ENCODE data around the gene CACNG1. TPM values are rescaled to one million over a fixed set of nuclear protein-coding genes. Genes with fewer than 3 reads are reported as not detected.

CACNG1 gene
- total RNA-seq, 5 donors from 2014 or later (not counting 1 experiment from before 2014, with no cell fraction given): not detected

DNA sequence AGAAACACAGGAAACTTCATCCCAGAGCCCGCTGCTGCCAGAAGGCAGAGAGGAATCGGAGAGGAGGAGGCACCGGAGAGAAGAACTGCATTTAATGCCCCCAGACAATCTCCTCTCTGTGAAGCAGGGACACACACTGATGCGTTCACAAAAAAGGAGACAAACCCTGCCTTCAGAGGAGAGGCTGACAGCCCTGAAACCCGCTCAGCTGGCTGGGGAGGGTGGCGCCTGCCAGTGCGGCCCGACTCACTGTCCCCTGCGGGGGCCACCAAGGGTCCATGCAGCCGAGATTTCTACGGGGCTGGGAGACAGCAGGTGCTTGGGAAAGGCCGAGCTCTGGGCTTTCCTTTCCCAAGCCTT lies 21.9 kb upstream of the CACNG1 start:
- Histone ChIP-seq H3K27me3 (replicated peaks in 1 of 2; ENCODE audit: control insufficient read depth in 2 of 2, extremely low read depth in 1 of 2, insufficient read depth in 2 of 2, low read length in 1 of 2) (peaks cover 0 to 27% of the 10 kb centered on the region in 2 experiments), H3K4me1 (ENCODE audit: control insufficient read depth in 1 of 2, extremely low read depth in 1 of 2, insufficient read depth in 2 of 2, low read length in 2 of 2) (no peaks in the 10 kb centered on the region), H3K4me3 (ENCODE audit: control insufficient read depth in 1 of 2, extremely low read depth in 1 of 2, low read length in 1 of 2) (no peak overlapping the region), H3K36me3 (ENCODE audit: control insufficient read depth in 2 of 2, extremely low read depth in 1 of 2, insufficient read depth in 1 of 2, low read length in 1 of 2) (no peaks in the 10 kb centered on the region), H3K27ac (ENCODE audit: low read length) (no peak overlapping the region), H3K9me3 (no peaks in the 10 kb centered on the region)
- POLR2A ChIA-PET: interaction anchor here in 1 of 2 donors (0.6 kb wide), 1 partner anchor 161 kb away, joined by 4 read pairs; no protein-coding TSS in a partner anchor
- CTCF ChIA-PET: no interaction called here
- no peak overlapping the region for H3K27ac Mint-ChIP-seq
- no peak overlapping the region for H3K4me3 Mint-ChIP-seq
- H3K9me3 Mint-ChIP-seq: no peaks in the 10 kb centered on the region
- no peaks in the 10 kb centered on the region for H3K36me3 Mint-ChIP-seq
- DNase-seq: no peak
- 85% methylated on average over 10 of the region's 12 CpGs for WGBS (ENCODE audit: insufficient coverage)
- H3K27me3 Mint-ChIP-seq: peaks cover under 1 to 3% of the 10 kb centered on the region in 2 donors
- H3K4me1 Mint-ChIP-seq: no peaks in the 10 kb centered on the region
- ATAC-seq (replicated peaks in 1 of 4): no peak

DNA sequence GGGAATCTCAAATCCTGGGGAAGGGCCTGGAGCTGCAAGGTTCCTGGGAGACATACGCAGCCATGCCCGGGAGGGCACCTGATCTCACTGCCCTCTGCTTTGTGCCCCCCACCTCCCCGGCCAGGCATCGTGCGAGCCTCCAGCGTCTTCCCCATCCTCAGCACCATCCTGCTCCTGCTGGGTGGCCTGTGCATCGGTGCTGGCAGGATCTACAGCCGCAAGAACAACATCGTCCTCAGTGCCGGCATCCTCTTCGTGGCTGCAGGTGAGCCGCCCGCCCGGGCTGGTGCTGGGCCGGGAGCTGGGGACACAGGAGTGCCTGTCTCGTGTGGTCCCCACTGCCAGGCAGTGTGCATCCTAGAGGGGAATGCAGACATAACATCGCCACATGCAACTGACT lies 19.6 kb upstream of the CACNG1 start:
- 89% methylated on average over 17 of the region's 17 CpGs for WGBS (ENCODE audit: insufficient coverage)
- Histone ChIP-seq H3K4me3 (ENCODE audit: control insufficient read depth in 1 of 2, extremely low read depth in 1 of 2, low read length in 1 of 2) (no peak overlapping the region), H3K36me3 (ENCODE audit: control insufficient read depth in 2 of 2, extremely low read depth in 1 of 2, insufficient read depth in 1 of 2, low read length in 1 of 2) (no peaks in the 10 kb centered on the region), H3K9me3 (no peaks in the 10 kb centered on the region), H3K27me3 (replicated peaks in 1 of 2; ENCODE audit: control insufficient read depth in 2 of 2, extremely low read depth in 1 of 2, insufficient read depth in 2 of 2, low read length in 1 of 2) (peaks cover 0 to 16% of the 10 kb centered on the region in 2 experiments), H3K4me1 (ENCODE audit: control insufficient read depth in 1 of 2, extremely low read depth in 1 of 2, insufficient read depth in 2 of 2, low read length in 2 of 2) (no peaks in the 10 kb centered on the region), H3K27ac (ENCODE audit: low read length) (no peak overlapping the region)
- POLR2A ChIA-PET: no interaction called here
- Mint-ChIP-seq H3K4me3 (no peak overlapping the region), H3K27ac (no peak overlapping the region), H3K4me1 (no peaks in the 10 kb centered on the region), H3K36me3 (no peaks in the 10 kb centered on the region), H3K27me3 (no peaks in the 10 kb centered on the region), H3K9me3 (no peaks in the 10 kb centered on the region)
- no peak for ATAC-seq (replicated peaks in 1 of 4)
- no peak for DNase-seq
- CTCF ChIA-PET: no interaction called here

DNA sequence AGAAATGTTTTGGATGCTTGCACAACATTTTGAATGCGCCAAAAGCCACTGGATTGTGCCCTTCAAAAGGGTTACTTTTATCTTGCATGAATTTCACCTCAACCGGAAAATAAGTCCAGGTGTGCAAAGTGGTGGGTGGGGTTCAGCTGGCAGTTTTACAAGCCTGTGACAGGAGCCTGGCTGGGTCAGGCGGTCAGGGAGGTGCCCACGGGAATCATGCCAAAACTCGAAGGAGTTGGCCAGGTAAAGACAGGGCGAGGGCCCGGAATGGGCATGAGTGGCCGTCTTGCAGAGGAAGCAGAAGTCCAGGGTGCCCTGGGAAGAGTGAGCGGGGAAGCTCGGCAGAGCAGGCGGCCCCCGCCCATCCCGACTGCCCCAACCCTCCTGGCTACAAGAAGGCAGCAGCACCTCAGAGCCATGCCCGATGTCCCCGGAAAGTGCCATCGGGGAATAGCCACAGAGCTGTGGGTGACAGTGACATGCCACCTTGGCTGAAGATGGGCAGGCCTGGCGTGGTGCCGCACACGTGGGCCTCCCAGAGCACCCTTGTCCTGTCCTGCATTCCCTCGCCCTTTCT lies 19.1 kb upstream of the CACNG1 start:
- Histone ChIP-seq H3K9me3 (no peaks in the 10 kb centered on the region), H3K27me3 (replicated peaks in 1 of 2; ENCODE audit: control insufficient read depth in 2 of 2, extremely low read depth in 1 of 2, insufficient read depth in 2 of 2, low read length in 1 of 2) (peaks cover 0 to 16% of the 10 kb centered on the region in 2 experiments), H3K4me3 (ENCODE audit: control insufficient read depth in 1 of 2, extremely low read depth in 1 of 2, low read length in 1 of 2) (no peak overlapping the region), H3K27ac (ENCODE audit: low read length) (no peak overlapping the region), H3K4me1 (ENCODE audit: control insufficient read depth in 1 of 2, extremely low read depth in 1 of 2, insufficient read depth in 2 of 2, low read length in 2 of 2) (no peaks in the 10 kb centered on the region), H3K36me3 (ENCODE audit: control insufficient read depth in 2 of 2, extremely low read depth in 1 of 2, insufficient read depth in 1 of 2, low read length in 1 of 2) (no peaks in the 10 kb centered on the region)
- Mint-ChIP-seq H3K9me3 (no peaks in the 10 kb centered on the region), H3K36me3 (no peaks in the 10 kb centered on the region), H3K4me3 (no peak overlapping the region), H3K27me3 (no peaks in the 10 kb centered on the region), H3K27ac (no peak overlapping the region), H3K4me1 (no peaks in the 10 kb centered on the region)
- ChIA-PET POLR2A (no interaction called here), CTCF (no interaction called here)
- ATAC-seq (replicated peaks in 1 of 4) (no peak), DNase-seq (no peak)
- 87% methylated on average over 17 of the region's 20 CpGs for WGBS (ENCODE audit: insufficient coverage)

DNA sequence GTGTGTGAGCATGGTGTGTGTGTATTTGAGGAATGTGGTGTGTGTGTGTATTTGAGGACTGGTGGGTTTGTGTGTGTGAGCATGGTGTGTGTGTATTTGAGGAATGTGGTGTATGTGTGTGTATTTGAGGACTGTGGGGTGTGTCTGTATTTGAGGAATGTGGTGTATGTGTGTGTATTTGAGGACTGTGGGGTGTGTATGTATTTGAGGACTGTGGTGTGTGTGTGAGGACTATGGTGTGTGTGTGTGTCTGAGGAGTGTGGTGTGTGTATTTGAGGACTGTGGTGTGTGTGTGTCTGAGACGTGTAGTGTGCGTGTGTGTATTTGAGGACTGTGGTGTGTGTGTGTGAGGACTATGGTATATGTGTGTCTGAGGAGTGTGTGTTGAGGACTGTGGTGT lies 18.0 kb upstream of the CACNG1 start:
- ChIA-PET POLR2A (no interaction called here), CTCF (no interaction called here)
- no peak for ATAC-seq (replicated peaks in 1 of 4)
- no peaks in the 10 kb centered on the region for H3K27me3 Mint-ChIP-seq
- no peaks in the 10 kb centered on the region for H3K36me3 Mint-ChIP-seq
- H3K27ac Mint-ChIP-seq: no peak overlapping the region
- Histone ChIP-seq H3K27me3 (replicated peaks in 1 of 2; ENCODE audit: control insufficient read depth in 2 of 2, extremely low read depth in 1 of 2, insufficient read depth in 2 of 2, low read length in 1 of 2) (peaks cover 0 to 16% of the 10 kb centered on the region in 2 experiments), H3K4me3 (ENCODE audit: control insufficient read depth in 1 of 2, extremely low read depth in 1 of 2, low read length in 1 of 2) (no peak overlapping the region), H3K9me3 (no peaks in the 10 kb centered on the region), H3K4me1 (ENCODE audit: control insufficient read depth in 1 of 2, extremely low read depth in 1 of 2, insufficient read depth in 2 of 2, low read length in 2 of 2) (no peaks in the 10 kb centered on the region), H3K36me3 (ENCODE audit: control insufficient read depth in 2 of 2, extremely low read depth in 1 of 2, insufficient read depth in 1 of 2, low read length in 1 of 2) (no peaks in the 10 kb centered on the region), H3K27ac (ENCODE audit: low read length) (no peak overlapping the region)
- no peak for DNase-seq
- 92% methylated on average over 2 of the region's 2 CpGs for WGBS (ENCODE audit: insufficient coverage)
- H3K4me1 Mint-ChIP-seq: no peaks in the 10 kb centered on the region
- no peaks in the 10 kb centered on the region for H3K9me3 Mint-ChIP-seq
- no peak overlapping the region for H3K4me3 Mint-ChIP-seq

DNA sequence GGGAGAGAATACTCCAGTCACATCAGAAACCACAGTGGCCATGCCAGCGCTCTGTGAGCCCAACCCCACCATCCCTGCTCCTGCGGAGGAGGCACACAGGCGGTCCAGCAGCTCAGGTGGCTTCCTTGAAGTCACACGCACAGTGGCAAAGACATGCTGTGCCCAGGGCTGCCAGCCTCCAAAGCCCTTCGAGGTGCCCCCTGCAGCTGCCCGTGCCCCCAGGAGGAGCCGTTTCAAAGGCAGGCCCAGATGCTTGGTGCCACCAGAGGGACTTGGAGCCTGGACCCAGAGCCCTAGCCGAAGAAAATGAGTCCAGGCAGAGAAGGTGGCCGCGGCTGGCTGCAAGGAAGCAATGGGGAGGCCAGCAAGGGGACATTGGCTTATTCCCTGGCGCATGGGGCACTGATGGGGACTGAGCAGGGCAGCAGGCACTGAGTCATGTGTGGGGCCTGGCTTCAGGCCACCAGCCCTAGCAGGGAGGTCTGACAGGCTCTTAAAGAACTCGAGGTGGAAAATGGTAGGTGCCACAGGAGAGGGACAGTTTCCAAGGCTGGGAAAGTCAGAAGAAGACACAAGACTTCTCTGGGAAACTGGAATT lies 17.2 kb upstream of the CACNG1 start:
- 78% methylated on average over 12 of the region's 12 CpGs for WGBS (ENCODE audit: insufficient coverage)
- ATAC-seq (replicated peaks in 1 of 4) (no peak), DNase-seq (no peak)
- Histone ChIP-seq H3K4me1 (ENCODE audit: control insufficient read depth in 1 of 2, extremely low read depth in 1 of 2, insufficient read depth in 2 of 2, low read length in 2 of 2) (no peaks in the 10 kb centered on the region), H3K27ac (ENCODE audit: low read length) (no peak overlapping the region), H3K4me3 (ENCODE audit: control insufficient read depth in 1 of 2, extremely low read depth in 1 of 2, low read length in 1 of 2) (no peak overlapping the region), H3K27me3 (replicated peaks in 1 of 2; ENCODE audit: control insufficient read depth in 2 of 2, extremely low read depth in 1 of 2, insufficient read depth in 2 of 2, low read length in 1 of 2) (peaks cover 0 to 16% of the 10 kb centered on the region in 2 experiments), H3K36me3 (ENCODE audit: control insufficient read depth in 2 of 2, extremely low read depth in 1 of 2, insufficient read depth in 1 of 2, low read length in 1 of 2) (no peaks in the 10 kb centered on the region), H3K9me3 (no peaks in the 10 kb centered on the region)
- ChIA-PET POLR2A (no interaction called here), CTCF (no interaction called here)
- Mint-ChIP-seq H3K4me1 (no peaks in the 10 kb centered on the region), H3K27ac (no peak overlapping the region), H3K27me3 (no peaks in the 10 kb centered on the region), H3K36me3 (no peaks in the 10 kb centered on the region), H3K4me3 (no peak overlapping the region), H3K9me3 (no peaks in the 10 kb centered on the region)

DNA sequence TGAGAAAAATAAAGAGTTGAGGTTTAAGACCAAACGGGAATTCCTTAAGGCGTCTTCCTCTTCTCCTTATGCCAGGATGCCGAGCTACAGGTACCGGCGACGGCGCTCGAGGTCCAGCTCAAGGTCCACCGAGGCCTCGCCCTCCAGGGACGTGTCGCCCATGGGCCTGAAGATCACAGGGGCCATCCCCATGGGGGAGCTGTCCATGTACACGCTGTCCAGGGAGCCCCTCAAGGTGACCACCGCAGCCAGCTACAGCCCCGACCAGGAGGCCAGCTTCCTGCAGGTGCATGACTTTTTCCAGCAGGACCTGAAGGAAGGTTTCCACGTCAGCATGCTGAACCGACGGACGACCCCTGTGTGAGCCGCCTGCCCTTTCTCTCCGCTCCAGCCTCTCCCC lies 13.7 kb upstream of the CACNG1 start:
- no peak for ATAC-seq (replicated peaks in 1 of 4)
- no peak overlapping the region for H3K27ac ChIP-seq (ENCODE audit: low read length)
- H3K9me3 Mint-ChIP-seq: no peaks in the 10 kb centered on the region
- H3K36me3 ChIP-seq (ENCODE audit: control insufficient read depth in 2 of 2, extremely low read depth in 1 of 2, insufficient read depth in 1 of 2, low read length in 1 of 2): no peaks in the 10 kb centered on the region
- no peak overlapping the region for H3K4me3 Mint-ChIP-seq
- no peak overlapping the region for H3K4me3 ChIP-seq (ENCODE audit: control insufficient read depth in 1 of 2, extremely low read depth in 1 of 2, low read length in 1 of 2)
- ChIA-PET CTCF (no interaction called here), POLR2A (interaction anchor here in 1 of 2 donors (0.6 kb wide), 1 partner anchor 231 kb away, joined by 3 read pairs; no protein-coding TSS in a partner anchor)
- no peak for DNase-seq
- H3K27me3 ChIP-seq (replicated peaks in 1 of 2; ENCODE audit: control insufficient read depth in 2 of 2, extremely low read depth in 1 of 2, insufficient read depth in 2 of 2, low read length in 1 of 2): peaks cover 0 to 8% of the 10 kb centered on the region in 2 experiments
- no peaks in the 10 kb centered on the region for H3K4me1 ChIP-seq (ENCODE audit: control insufficient read depth in 1 of 2, extremely low read depth in 1 of 2, insufficient read depth in 2 of 2, low read length in 2 of 2)
- H3K27ac Mint-ChIP-seq: no peak overlapping the region
- H3K9me3 ChIP-seq: no peaks in the 10 kb centered on the region
- 92% methylated on average over 21 of the region's 21 CpGs for WGBS (ENCODE audit: insufficient coverage)
- peaks cover 0 to 11% of the 10 kb centered on the region in 2 donors for H3K27me3 Mint-ChIP-seq
- no peaks in the 10 kb centered on the region for H3K4me1 Mint-ChIP-seq
- no peaks in the 10 kb centered on the region for H3K36me3 Mint-ChIP-seq

Measured in T-cell (primary cell).